Thyroid gland (tissue), 4 donors: Measurements from ENCODE around the gene PLCB4.

Experiments
- POLR2A ChIP-seq, 2 donors: fragments of 450-650 bp; IDR thresholded peaks; one replicate each; pipeline ENCODE4 v1.6.1; 2017; ENCODE audit warnings: antibody characterized with exemption in 2 of 2, mild to moderate bottlenecking in 2 of 2, moderate library complexity in 1 of 2
- TF ChIP-seq, protein P1 (sequence below), 6 experiments: fragments of 200-600 bp in 3 of 6; fragments of 450-650 bp in 3 of 6; sonication (generic) in 3 of 6; IDR thresholded peaks; one replicate each; pipeline ENCODE4 v1.5.1; 2016 to 2019; ENCODE audit warnings: antibody characterized with exemption in 6 of 6, mild to moderate bottlenecking in 2 of 6, inconsistent platforms in 1 of 6, moderate library complexity in 1 of 6

DNA sequence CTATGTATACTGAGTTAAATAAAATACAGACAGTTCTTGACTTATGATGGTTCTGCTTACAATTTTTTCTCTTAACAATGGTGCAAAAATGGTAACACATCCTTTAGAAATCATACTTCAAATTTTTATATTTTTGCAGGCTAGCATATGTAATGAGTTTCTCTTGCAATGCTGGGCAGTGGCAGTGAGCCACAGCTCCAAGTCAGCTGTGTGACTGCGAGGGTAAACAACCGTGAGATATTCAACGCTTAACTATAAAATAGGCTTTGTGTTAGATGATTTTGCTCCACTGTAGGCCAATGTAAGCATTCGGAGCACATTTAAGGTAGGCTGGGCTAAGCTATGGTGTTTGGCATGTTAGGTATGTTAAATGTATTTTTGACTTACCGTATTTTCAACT is 136.1 kb downstream of the PLCB4 start:
- TF ChIP-seq, protein P1, sequence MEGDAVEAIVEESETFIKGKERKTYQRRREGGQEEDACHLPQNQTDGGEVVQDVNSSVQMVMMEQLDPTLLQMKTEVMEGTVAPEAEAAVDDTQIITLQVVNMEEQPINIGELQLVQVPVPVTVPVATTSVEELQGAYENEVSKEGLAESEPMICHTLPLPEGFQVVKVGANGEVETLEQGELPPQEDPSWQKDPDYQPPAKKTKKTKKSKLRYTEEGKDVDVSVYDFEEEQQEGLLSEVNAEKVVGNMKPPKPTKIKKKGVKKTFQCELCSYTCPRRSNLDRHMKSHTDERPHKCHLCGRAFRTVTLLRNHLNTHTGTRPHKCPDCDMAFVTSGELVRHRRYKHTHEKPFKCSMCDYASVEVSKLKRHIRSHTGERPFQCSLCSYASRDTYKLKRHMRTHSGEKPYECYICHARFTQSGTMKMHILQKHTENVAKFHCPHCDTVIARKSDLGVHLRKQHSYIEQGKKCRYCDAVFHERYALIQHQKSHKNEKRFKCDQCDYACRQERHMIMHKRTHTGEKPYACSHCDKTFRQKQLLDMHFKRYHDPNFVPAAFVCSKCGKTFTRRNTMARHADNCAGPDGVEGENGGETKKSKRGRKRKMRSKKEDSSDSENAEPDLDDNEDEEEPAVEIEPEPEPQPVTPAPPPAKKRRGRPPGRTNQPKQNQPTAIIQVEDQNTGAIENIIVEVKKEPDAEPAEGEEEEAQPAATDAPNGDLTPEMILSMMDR (IDR thresholded peaks at IDR 0.05): no peak
- TF ChIP-seq POLR2A (IDR thresholded peaks at IDR 0.05): no peak
